SK-N-SH treated with all-trans-retinoic acid at 6 μM for 48 hours (cell line): ENCODE data around the gene SPG7.

ENCODE experiments used
- CSDC2 ChIP-seq: fragments of 250-450 bp; sonication (Bioruptor Pico); IDR thresholded peaks from 2 replicates; pipeline ENCODE4 v1.5.0; 2020; ENCODE audit warnings: mild to moderate bottlenecking, moderate library complexity
- ISL1 ChIP-seq: fragments of 250-450 bp; sonication (Bioruptor Pico); IDR thresholded peaks from 2 replicates; pipeline ENCODE4 v2.1.2; 2022; ENCODE audit warnings: mild to moderate bottlenecking, moderate library complexity
- OSR1 ChIP-seq: fragments of 250-450 bp; sonication (Bioruptor Pico); IDR thresholded peaks from 2 replicates; pipeline ENCODE4 v1.8.0; 2022; ENCODE audit warnings: moderate library complexity, mild to moderate bottlenecking, inconsistent platforms
- SNAI2 ChIP-seq: fragments of 250-450 bp; sonication (Bioruptor Pico); IDR thresholded peaks from 2 replicates; pipeline ENCODE4 v1.5.0; 2020; ENCODE audit warnings: mild to moderate bottlenecking, moderate library complexity
- ZFP3 ChIP-seq: fragments of 250-450 bp; sonication (Bioruptor Pico); IDR thresholded peaks from 2 replicates; pipeline ENCODE4 v1.5.0; 2020; ENCODE audit warnings: mild to moderate bottlenecking, moderate library complexity
- ZFP30 ChIP-seq: fragments of 450-650 bp; formaldehyde crosslinking; IDR thresholded peaks from 2 replicates; pipeline ENCODE4 v1.5.0; 2022; ENCODE audit warnings: mild to moderate bottlenecking, moderate library complexity

DNA sequence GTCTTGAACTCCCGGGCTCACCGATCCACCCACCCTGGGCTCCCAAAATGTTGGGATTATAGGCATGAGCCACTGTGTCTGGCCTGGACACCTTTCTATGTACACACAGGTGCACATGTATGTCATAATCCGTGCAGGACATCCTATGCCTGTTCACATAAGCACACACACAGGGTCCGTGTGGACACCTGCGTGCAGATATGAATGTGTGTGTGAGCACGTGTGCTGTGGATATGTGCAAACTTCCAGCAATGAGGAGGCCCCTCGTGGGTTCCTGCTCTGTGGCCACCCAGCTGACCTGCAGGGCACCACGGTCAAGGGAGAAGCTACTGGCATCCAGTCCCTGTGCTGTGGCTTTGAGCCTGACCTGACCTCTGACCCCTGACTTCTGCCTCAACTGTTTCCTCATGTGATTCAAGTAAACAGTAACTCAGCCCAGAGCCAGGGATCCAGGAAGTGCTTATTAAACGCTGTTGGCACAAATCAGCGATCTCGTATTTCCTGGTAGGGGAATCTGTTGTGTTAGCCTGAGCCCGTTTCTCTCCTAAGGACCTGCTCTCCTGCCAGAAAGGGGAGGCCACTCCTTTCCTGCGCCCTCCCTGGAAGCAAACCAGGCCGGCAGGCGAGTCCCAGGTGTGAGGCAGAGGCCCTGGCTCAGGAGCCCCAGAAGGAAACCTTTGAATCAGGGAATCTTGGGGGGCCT is 73.8 kb downstream of the SPG7 start:
- TF ChIP-seq OSR1 (CRISPR knock-in tag) = no peak
- no peak for TF ChIP-seq ISL1 (CRISPR knock-in tag)
- no peak for TF ChIP-seq ZFP3 (CRISPR knock-in tag)
- TF ChIP-seq SNAI2 = no peak
- TF ChIP-seq CSDC2 (CRISPR knock-in tag) = no peak
- TF ChIP-seq ZFP30 (CRISPR knock-in tag) = no peak
